Spleen (tissue), 11 donors: ENCODE data around the gene DNAJC1. TPM values are rescaled to one million over a fixed set of nuclear protein-coding genes. Genes with fewer than 3 reads are reported as not detected.

ENCODE experiments used
- DNase-seq: peaks from one replicate; pipeline ENCODE4 v3.0.0-alpha.2; 2020
- H3K27ac ChIP-seq, 8 donors: fragments of 200-600 bp; sonication (generic) in 7 of 8; 1 replicate in 4 of 8; 2 replicates in 4 of 8; pipeline versions ENCODE4 v1.5.0 to v1.8.0; 2016 to 2021; ENCODE audit warnings: inconsistent platforms in 4 of 8, mild to moderate bottlenecking in 4 of 8, moderate library complexity in 1 of 8
- H3K27me3 ChIP-seq, 7 donors: fragments of 200-600 bp; sonication (generic) in 6 of 7; replicated peaks in 1 of 7; 1 replicate in 4 of 7; 2 replicates in 3 of 7; pipeline versions ENCODE4 v1.5.0 to v1.8.0; 2016 to 2021; ENCODE audit warnings: inconsistent platforms in 3 of 7, mild to moderate bottlenecking in 1 of 7
- H3K36me3 ChIP-seq, 6 donors: fragments of 200-600 bp; sonication (generic) in 5 of 6; 1 replicate in 4 of 6; 2 replicates in 2 of 6; pipeline versions ENCODE4 v1.5.0 to v1.8.0; 2016 to 2021; ENCODE audit warnings: inconsistent platforms in 2 of 6
- H3K4me1 ChIP-seq, 6 donors: fragments of 200-600 bp; sonication (generic) in 5 of 6; 1 replicate in 3 of 6; 2 replicates in 3 of 6; pipeline versions ENCODE4 v1.5.0 to v1.8.0; 2016 to 2021; ENCODE audit warnings: inconsistent platforms in 3 of 6
- H3K4me3 ChIP-seq, 8 donors: fragments of 200-600 bp; sonication (generic) in 7 of 8; 1 replicate in 4 of 8; 2 replicates in 4 of 8; pipeline versions ENCODE4 v1.5.0 to v1.8.0; 2016 to 2021; ENCODE audit warnings: inconsistent platforms in 4 of 8, mild to moderate bottlenecking in 4 of 8, moderate library complexity in 2 of 8
- H3K9me3 ChIP-seq, 8 donors: fragments of 200-600 bp; sonication (generic) in 7 of 8; 1 replicate in 4 of 8; 2 replicates in 4 of 8; pipeline versions ENCODE4 v1.5.0 to v1.8.0; 2016 to 2021; ENCODE audit warnings: inconsistent platforms in 4 of 8
- CTCF ChIP-seq, 11 experiments: fragments of 200-600 bp in 7 of 11; fragments of 450-650 bp in 4 of 11; sonication (generic) in 4 of 11; IDR thresholded peaks in 8 of 11; conservative IDR thresholded peaks in 3 of 11; 1 replicate in 7 of 11; 2 replicates in 4 of 11; pipeline versions ENCODE4 v1.4.0 to v1.8.0; 2016 to 2021; ENCODE audit warnings: antibody characterized with exemption in 11 of 11, inconsistent platforms in 4 of 11, mild to moderate bottlenecking in 1 of 11
- POLR2A ChIP-seq, 3 donors: fragments of 450-650 bp; IDR thresholded peaks; one replicate each; pipeline ENCODE4 v1.5.1; 2017; ENCODE audit warnings: antibody characterized with exemption in 3 of 3, mild to moderate bottlenecking in 1 of 3
- POLR2AphosphoS5 ChIP-seq, 3 donors: sonication (generic); formaldehyde crosslinking; IDR thresholded peaks; one replicate each; pipeline ENCODE4 v1.5.1; 2017; ENCODE audit warnings: antibody characterized with exemption in 3 of 3
- WGBS, 5 donors: extraction: QIAGEN DNeasy Blood & Tissue Kit in 3 of 5; methylation state at CpG; one replicate each; pipeline versions ENCODE4 v1.1.5 to v1.1.7; 2013 to 2018; 5-methylcytosine and 5-hydroxymethylcytosine counted together
- intact Hi-C: fragments of 100-400 bp; cut with DNase I; formaldehyde crosslinking; loops from one replicate; pipeline ENCODE4 v1.15.0; 2023; ENCODE audit warnings: low total_unique reads
- polyA plus RNA-seq, 3 donors: library from polyadenylated mRNA; stranded (reverse); fragments of 200-250 nt; gene quantifications; one replicate each; pipeline ENCODE4 v1.2.1, GENCODE V29; 2013
- total RNA-seq, 7 donors: library from RNA; depleted of rRNA in 3 of 7; stranded (reverse); fragments of >200 nt in 3 of 7; fragmentation: NEBNext Ultra II Directional in 4 of 7; extraction: Animal tissue kit (Norgen Biotek cat#: 25700) in 4 of 7; gene quantifications; one replicate each; pipeline versions ENCODE4 v1.1.0 to v1.2.1, GENCODE V29; 2016 to 2021
- donor health status: healthy with polysubstance abuse.
- donor health status: DM: no; HTN: no; CAD: no; lungs with moderate emphysema.
- donor health status: DM: no; HTN: no; CAD: no.
- donor health status: Bipolar disorder and iron deficiency.
- donor health status: healthy.
- donor health status: DM: no; HTN: no; CAD: no.
- donor health status: DM: yes; HTN: yes; CAD: no.

The DNAJC1 gene
- total and polyA plus RNA-seq, 10 donors = 8.1 to 96.4 (median 22.5) TPM

- Histone ChIP-seq H3K4me1 (peaks cover 0 to 53% (median 2%) of the 10 kb centered on the region in 6 donors), H3K27ac (no peak overlapping the region), H3K27me3 (no peaks in the 10 kb centered on the region), H3K9me3 (peaks cover 0 to 3% (median under 1%) of the 10 kb centered on the region in 8 donors), H3K36me3 (no peaks in the 10 kb centered on the region), H3K4me3 (no peak overlapping the region)
- no peak for TF ChIP-seq CTCF (IDR thresholded peaks at IDR 0.05 in 8 of 11, conservative IDR thresholded peaks at IDR 0.05 in 3 of 11)
- TF ChIP-seq POLR2A (IDR thresholded peaks at IDR 0.05) = no peak
- no peak for TF ChIP-seq POLR2AphosphoS5 (IDR thresholded peaks at IDR 0.05)
- intact Hi-C loops = no loop called here
- 92 to 96% (median 95%) methylated on average over 8 of the region's 8 CpGs for WGBS, 5 donors
- DNase-seq = no peak
Measured at GRCh38 chr10:21991785-21992184, 11.7 kb downstream of the DNAJC1 start.

GRCh38 chr10:21990449-21990848 is 13.1 kb downstream of the DNAJC1 start:
- Histone ChIP-seq H3K27ac (no peak overlapping the region), H3K27me3 (no peaks in the 10 kb centered on the region), H3K4me3 (no peak overlapping the region), H3K36me3 (no peaks in the 10 kb centered on the region), H3K9me3 (peaks cover 0 to 12% (median 8%) of the 10 kb centered on the region in 8 donors), H3K4me1 (peaks cover 0 to 40% (median 2%) of the 10 kb centered on the region in 6 donors)
- WGBS, 5 donors = 43 to 57% (median 52%) methylated on average over 1 of the region's 1 CpG
- intact Hi-C loops = no loop called here
- no peak for DNase-seq
- TF ChIP-seq POLR2AphosphoS5 (IDR thresholded peaks at IDR 0.05) (no peak), CTCF (IDR thresholded peaks at IDR 0.05 in 8 of 11, conservative IDR thresholded peaks at IDR 0.05 in 3 of 11) (no peak), POLR2A (IDR thresholded peaks at IDR 0.05) (no peak)

GRCh38 chr10:21989453-21990154 is 13.9 kb downstream of the DNAJC1 start:
- WGBS, 5 donors = 52 to 58% (median 55%) methylated on average over 5 of the region's 5 CpGs
- Histone ChIP-seq H3K4me3 (no peak overlapping the region), H3K27ac (no peak overlapping the region), H3K9me3 (peaks cover 0 to 12% (median 8%) of the 10 kb centered on the region in 8 donors), H3K36me3 (no peaks in the 10 kb centered on the region), H3K27me3 (no peaks in the 10 kb centered on the region), H3K4me1 (peaks cover 0 to 34% (median 2%) of the 10 kb centered on the region in 6 donors)
- no peak for TF ChIP-seq POLR2A (IDR thresholded peaks at IDR 0.05)
- TF ChIP-seq POLR2AphosphoS5 (IDR thresholded peaks at IDR 0.05) = no peak
- TF ChIP-seq CTCF (IDR thresholded peaks at IDR 0.05 in 8 of 11, conservative IDR thresholded peaks at IDR 0.05 in 3 of 11) = peak in 8 of 11 experiments; percentile 18 to 64 (median 36)
- intact Hi-C loops = no loop called here
- no peak for DNase-seq

GRCh38 chr10:21985541-21985940 is 18.0 kb downstream of the DNAJC1 start:
- H3K4me1 ChIP-seq = peaks cover 0 to 12% (median 0%) of the 10 kb centered on the region in 6 donors
- DNase-seq = no peak
- WGBS, 5 donors = 83 to 97% (median 97%) methylated on average over 1 of the region's 1 CpG
- H3K27ac ChIP-seq = no peak overlapping the region
- no peak overlapping the region for H3K4me3 ChIP-seq
- intact Hi-C loops = no loop called here
- TF ChIP-seq POLR2A (IDR thresholded peaks at IDR 0.05) (no peak), POLR2AphosphoS5 (IDR thresholded peaks at IDR 0.05) (no peak)
- H3K36me3 ChIP-seq = no peaks in the 10 kb centered on the region
- H3K27me3 ChIP-seq = no peaks in the 10 kb centered on the region
- peaks cover 0 to 12% (median 8%) of the 10 kb centered on the region in 8 donors for H3K9me3 ChIP-seq
